NCI-H146 treated with DMSO at 0.1 percent for 48 hours (cell line): ENCODE data around the gene GREB1L.

Source experiments
- DNase-seq: peaks from one replicate; lab custom pipeline; 2025; ENCODE audit not compliant: unreplicated experiment; lab: John Stamatoyannopoulos, UW

The GREB1L gene

GRCh38 chr18:21448299-21448698 lies 206.3 kb downstream of the GREB1L start:
- no peak for DNase-seq

- DNase-seq, result no peak
Observed at GRCh38 chr18:21449367-21450290, 207.6 kb downstream of the GREB1L start.

- DNase-seq, result no peak
Observed at GRCh38 chr18:21450503-21450902, 208.5 kb downstream of the GREB1L start.

DNA sequence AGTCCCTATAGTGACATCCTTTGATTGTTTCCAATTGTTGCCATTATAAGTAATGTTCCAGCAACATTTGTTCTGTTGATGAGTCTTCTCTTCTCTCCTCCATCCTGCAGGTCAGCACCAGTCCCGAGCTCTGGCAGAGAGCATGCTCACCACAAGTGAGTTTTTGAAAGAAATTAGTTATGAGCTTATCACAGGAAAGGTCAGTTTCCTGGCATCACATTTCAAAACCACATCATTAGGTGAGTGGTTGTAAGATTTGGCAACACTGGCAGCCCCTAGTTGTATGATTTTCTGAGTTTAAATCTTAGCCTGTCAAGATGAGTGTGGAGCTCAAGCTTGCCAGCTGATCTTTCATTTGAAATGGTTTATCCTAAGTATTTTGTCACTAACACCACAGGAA lies 208.9 kb downstream of the GREB1L start:
- DNase-seq, result no peak

GRCh38 chr18:21451851-21452250 lies 209.8 kb downstream of the GREB1L start:
- DNase-seq, result no peak

- no peak for DNase-seq
Observed at GRCh38 chr18:21452276-21452780, 210.3 kb downstream of the GREB1L start.

DNA sequence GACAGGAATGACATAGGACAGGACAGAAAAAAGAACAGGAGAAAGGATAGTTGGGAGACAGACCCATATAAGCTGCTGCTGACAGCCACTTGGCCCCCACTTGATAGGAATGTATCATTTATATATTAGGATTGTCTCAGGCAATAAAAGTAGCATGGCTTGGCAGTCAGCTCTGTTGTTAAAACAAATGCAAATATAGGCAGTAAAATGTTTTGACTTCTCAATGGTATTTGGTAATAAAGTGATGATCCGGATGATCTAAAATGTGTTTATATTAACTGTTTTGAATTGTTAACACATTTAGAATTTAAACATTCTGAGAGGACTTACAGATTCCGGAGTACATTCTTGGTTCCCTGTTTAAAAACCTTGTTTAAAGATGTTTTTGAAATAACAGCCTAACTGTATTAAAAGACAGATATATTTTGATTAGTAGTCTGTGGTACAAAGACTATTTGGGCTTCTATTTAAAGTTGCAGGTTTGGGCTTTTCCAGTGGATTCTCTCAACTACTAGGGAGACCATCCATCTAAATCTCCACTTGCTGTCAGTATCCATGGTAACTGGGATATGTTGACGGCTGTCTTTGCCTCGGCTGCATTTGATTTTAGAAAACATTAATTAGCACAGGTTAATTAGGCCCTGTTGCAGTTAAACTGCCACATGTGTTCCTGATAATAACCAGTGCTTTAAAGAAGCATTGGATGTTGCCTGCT lies 210.9 kb downstream of the GREB1L start:
- DNase-seq, result no peak

DNA sequence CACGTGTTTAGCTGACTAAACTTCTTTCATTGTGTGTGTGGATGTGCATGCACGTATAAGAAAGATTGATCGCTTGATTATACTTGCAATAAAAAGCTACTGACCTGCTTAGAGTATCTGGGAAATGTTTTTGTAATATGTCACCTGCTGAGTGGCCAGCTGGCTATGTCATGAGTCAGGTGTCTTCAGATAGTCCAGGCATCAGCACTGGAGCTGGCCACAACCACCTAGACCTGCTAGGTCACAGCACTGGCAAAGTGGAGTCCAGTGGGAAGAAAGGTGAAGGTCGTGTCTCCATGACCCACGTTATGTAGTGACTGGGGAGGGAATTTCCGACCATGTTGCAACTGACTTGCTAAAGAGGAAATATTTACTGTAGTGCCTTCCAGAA lies 211.5 kb downstream of the GREB1L start:
- peak; percentile 80 for DNase-seq

GRCh38 chr18:21454725-21455124 lies 212.7 kb downstream of the GREB1L start:
- no peak for DNase-seq

- DNase-seq, result no peak
Observed at GRCh38 chr18:21456428-21457178, 214.6 kb downstream of the GREB1L start.

- no peak for DNase-seq
Observed at GRCh38 chr18:21457179-21457535, 215.1 kb downstream of the GREB1L start.

- no peak for DNase-seq
Observed at GRCh38 chr18:21458310-21458709, 216.3 kb downstream of the GREB1L start.

GRCh38 chr18:21458788-21459187 lies 216.8 kb downstream of the GREB1L start:
- DNase-seq, result no peak

- DNase-seq, result no peak
Observed at GRCh38 chr18:21459706-21460286, 217.8 kb downstream of the GREB1L start.

DNA sequence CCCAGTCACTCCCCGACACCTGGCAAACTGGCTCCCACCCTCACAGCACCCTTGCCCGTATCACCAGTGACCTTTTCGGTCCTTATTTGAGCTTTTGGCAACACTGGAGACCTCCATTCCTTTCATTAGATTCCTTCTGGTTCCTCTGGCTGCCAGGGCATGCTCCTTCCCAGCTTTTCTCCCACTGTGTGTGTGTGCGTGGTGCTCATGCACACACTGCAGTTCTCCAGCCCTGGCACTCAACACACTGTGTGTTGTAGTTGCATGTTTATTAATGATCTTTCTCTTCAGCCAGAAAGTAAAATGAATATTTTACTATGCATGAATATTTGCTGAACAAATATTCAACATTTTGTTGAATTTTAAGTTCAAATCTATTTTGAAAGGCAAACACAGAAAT lies 219.4 kb downstream of the GREB1L start:
- DNase-seq, result no peak

- DNase-seq, result no peak
Observed at GRCh38 chr18:21463718-21464117, 221.7 kb downstream of the GREB1L start.

DNA sequence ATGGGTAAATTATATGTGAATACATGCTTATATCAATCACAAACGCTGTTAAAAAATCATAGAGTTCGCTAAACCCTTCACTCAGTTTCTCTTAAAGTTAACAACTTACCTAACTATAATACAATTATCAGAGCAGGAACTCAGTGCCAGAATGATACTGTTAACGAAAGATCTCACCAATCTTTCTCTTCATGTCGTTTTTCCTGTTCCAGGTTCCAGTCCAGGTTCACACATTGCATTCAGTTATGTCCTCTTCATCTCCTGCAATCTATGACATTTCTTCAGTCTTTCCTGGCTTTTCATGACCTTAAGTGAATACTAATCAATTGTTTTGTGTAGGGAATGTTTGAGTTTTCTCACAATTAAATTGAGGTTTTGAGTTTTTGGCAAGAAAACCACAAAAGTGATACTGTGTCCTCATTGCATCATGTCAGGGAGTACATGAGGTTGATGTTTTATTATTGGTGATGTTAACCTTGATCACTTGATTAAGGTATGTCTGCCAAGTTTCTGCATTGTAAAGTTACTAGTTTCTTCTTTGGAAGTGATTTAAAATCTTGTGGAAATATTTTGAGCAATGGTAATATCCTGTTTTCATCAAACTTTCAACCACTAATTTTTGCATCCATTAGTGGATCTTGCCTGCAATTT lies 226.6 kb downstream of the GREB1L start:
- no peak for DNase-seq

DNA sequence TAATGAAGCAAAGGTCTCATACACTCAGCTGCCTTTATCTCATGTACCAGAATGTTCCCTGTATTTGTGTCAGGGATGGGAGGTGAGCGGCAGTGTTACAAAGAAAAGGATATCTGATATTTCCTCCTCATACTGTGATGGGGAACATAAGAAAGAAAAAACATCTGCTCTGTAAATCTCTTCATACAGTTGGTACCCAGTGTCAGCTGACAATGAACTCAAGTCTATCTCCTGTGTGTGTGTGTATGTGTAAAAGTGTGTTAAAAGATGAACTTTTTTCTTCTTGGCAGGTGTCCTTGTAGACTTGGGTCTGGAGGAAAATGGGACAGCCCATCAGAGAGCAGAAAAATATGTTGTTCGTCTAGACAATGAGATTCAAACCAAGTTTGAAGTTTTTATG lies 230.7 kb downstream of the GREB1L start:
- DNase-seq, result no peak

GRCh38 chr18:21474621-21475020 lies 232.6 kb downstream of the GREB1L start:
- DNase-seq, result no peak

GRCh38 chr18:21479721-21480120 lies 237.7 kb downstream of the GREB1L start:
- DNase-seq, result no peak

GRCh38 chr18:21481739-21482138 lies 239.7 kb downstream of the GREB1L start:
- no peak for DNase-seq
